Measurements from ENCODE around the gene RAI1. TPM values are rescaled to one million over a fixed set of nuclear protein-coding genes. Genes with fewer than 3 reads are reported as not detected.
A peak's percentile ranks its signal among the peaks of the same experiment; 100 is the strongest.

RAI1 gene
- polyA plus RNA-seq, 3 donors from 2014 or later: 1.5 to 6.2 (median 2.0) TPM

DNA sequence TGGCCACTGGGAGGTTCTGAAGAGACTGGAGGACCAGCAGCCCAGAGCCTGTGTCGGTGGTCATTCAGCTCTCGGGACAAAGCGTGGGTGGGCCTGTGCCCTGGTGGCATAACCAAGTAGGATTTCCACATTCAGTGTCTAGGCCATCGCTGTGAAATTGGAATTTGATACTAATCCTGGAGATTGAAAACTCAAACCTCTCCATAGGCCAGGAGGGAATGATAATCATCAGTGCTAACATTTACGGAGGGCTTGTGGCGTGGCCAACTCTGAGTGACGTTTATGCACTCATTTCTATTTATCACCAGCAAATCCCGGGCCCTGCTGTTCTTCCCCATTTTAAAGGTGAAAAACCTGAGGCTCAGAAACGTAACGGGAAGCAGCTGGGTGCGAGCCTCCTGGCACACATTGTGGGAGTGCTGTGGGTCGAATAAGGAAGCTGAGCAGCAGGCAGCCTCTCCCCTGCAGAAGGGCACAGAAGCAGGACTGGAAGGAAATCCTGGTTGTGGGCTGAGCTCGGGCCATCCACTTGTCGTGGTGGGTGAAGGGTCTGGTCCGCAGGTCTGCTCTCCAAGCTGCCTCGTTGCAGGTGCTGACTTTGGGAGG lies 33.1 kb downstream of the RAI1 start:
- Mint-ChIP-seq H3K36me3 (peaks cover 2 to 13% (median 6%) of the 10 kb centered on the region in 3 donors), H3K27ac (peak overlapping the region; percentile 14 to 86 (median 74)), H3K27me3 (ENCODE audit: low read depth in 3 of 3) (peaks cover 0 to 8% (median 4%) of the 10 kb centered on the region in 3 donors), H3K4me1 (peaks cover 39 to 40% of the 10 kb centered on the region in 2 donors), H3K4me3 (peak overlapping the region in 3 of 5 donors; percentile 21 to 51 (median 38)), H3K9me3 (no peaks in the 10 kb centered on the region)
- DNase-seq: no peak

DNA sequence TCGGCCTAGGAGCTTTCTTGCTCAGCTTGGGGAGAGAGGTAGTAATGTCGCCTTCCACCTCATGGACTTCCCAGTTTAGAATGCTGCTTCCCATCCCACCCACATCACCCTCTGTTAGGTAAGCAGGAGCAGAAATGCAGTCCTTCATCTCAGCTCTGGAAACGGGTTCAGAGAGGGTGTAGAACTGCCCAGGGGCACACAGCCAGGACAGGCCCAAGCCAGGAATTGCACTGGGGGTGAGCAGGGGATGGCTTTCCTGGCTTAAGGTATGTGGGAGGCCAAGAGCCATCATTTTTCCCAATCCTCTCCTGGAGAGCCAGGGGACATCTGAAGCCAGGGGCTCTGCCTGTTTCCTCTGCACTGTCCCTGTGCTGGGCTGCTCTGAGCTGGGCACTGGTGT lies 33.6 kb downstream of the RAI1 start:
- no peak for DNase-seq
- Mint-ChIP-seq H3K27me3 (ENCODE audit: low read depth in 3 of 3) (peaks cover 0 to 8% (median 4%) of the 10 kb centered on the region in 3 donors), H3K4me3 (no peak overlapping the region), H3K27ac (peak overlapping the region in 3 of 6 donors; percentile 52 to 77 (median 56)), H3K9me3 (no peaks in the 10 kb centered on the region), H3K36me3 (peaks cover 5 to 15% (median 8%) of the 10 kb centered on the region in 3 donors), H3K4me1 (peaks cover 38 to 40% of the 10 kb centered on the region in 2 donors)

DNA sequence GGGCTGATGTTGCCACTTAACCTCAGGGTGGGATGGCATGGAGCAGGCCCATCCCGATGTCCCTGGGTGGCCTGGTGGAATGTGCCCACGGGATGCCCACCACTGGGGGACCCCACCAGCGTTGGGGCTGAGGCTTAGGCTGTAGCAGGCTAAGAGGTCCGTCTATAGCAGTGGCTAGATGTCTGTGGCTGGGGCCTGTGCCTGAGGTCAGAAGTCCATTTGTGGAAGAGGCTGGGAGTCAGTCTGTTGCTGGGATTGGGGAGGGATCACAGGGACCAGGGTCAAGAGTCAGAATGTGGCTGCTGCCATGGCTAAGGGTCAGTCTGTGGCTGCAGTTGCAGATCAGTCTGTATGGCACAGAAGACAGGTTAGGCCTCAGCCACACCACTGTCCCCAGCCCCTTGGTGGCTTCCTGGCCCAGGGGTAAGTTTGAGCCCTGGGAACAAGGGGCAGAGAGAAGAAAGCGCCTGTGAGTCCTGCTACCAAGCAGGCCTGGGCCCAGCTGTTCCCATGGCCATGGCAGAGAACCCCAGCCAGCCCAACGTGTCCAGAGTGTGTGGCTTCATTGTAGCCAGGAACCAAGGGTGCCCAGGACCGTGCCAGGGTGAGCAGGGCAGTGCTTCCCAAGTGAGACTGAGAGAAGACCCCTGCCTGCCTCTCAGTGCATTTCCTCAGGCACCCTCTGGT lies 35.7 kb downstream of the RAI1 start:
- Mint-ChIP-seq H3K27ac (peak overlapping the region in 2 of 6 donors; percentile 16 to 77), H3K36me3 (peaks cover 5 to 19% (median 8%) of the 10 kb centered on the region in 3 donors), H3K4me3 (no peak overlapping the region), H3K4me1 (peaks cover 39 to 46% of the 10 kb centered on the region in 2 donors), H3K27me3 (ENCODE audit: low read depth in 3 of 3) (peaks cover 4 to 14% (median 13%) of the 10 kb centered on the region in 3 donors), H3K9me3 (no peaks in the 10 kb centered on the region)
- DNase-seq: no peak

DNA sequence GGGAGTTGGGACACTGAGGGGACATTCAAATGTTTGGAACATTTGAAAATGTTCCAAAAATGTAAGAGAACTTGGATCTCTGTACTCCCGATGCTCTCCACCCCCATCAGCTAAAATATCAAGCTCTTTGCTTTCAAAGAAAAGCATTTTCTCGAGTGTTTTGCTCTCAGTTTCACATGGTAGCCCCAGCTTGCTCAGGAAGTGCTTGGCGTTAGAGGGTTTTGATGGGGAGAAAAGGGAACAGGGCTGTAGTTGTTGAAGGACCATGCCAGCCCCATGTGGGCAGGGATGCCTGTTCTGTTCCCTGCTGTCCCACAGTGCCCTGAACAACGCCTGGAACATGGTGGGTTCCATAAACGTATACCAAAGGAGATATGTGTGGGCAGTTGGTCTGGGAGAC lies 37.0 kb downstream of the RAI1 start:
- Mint-ChIP-seq H3K27me3 (ENCODE audit: low read depth in 3 of 3) (peaks cover 5 to 19% (median 16%) of the 10 kb centered on the region in 3 donors), H3K36me3 (peaks cover 5 to 19% (median 8%) of the 10 kb centered on the region in 3 donors), H3K4me3 (no peak overlapping the region), H3K4me1 (peaks cover 39 to 48% of the 10 kb centered on the region in 2 donors), H3K9me3 (no peaks in the 10 kb centered on the region), H3K27ac (no peak overlapping the region)
- no peak for DNase-seq

DNA sequence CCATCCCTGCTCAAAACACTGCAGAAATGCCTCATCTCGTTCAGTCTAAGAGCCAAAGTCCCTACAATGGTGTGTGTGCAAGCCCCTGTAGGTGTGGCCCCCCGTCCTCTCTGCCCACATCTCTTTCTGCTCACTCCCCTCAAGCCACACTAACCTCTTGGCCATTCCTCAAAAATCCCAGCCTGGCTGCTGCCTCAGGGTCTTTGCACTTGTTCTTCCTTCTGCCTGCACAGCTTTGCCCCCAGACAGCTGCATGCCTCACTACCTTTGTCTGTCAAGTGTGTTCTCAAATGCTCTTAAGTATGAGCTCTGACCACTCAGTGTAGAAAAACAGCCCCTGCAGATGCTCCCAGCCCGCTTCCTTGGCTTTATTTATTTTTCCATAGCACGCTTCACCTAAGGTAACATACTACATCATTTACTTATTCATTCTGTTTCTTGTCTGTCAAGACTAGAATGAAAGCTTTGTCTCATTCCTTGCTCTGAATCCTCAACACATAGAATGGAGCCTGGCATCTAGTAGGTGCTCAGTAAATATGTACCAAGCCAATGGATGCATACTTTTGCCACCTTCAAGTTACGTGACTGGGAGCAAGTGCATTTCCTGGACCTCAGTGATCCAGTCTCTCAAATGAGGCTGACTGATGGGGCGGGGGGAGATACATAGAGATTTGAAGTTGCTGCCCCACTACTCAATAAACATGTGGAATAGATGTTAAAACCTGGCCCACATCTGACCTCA lies 38.1 kb downstream of the RAI1 start:
- DNase-seq: no peak
- peak overlapping the region in 1 of 6 donors; percentile 41 for H3K27ac Mint-ChIP-seq
- H3K27me3 Mint-ChIP-seq (ENCODE audit: low read depth in 3 of 3): peaks cover 6 to 23% (median 21%) of the 10 kb centered on the region in 3 donors
- H3K36me3 Mint-ChIP-seq: peaks cover 5 to 19% (median 8%) of the 10 kb centered on the region in 3 donors
- no peaks in the 10 kb centered on the region for H3K9me3 Mint-ChIP-seq
- peaks cover 39 to 44% of the 10 kb centered on the region in 2 donors for H3K4me1 Mint-ChIP-seq
- H3K4me3 Mint-ChIP-seq: no peak overlapping the region

DNA sequence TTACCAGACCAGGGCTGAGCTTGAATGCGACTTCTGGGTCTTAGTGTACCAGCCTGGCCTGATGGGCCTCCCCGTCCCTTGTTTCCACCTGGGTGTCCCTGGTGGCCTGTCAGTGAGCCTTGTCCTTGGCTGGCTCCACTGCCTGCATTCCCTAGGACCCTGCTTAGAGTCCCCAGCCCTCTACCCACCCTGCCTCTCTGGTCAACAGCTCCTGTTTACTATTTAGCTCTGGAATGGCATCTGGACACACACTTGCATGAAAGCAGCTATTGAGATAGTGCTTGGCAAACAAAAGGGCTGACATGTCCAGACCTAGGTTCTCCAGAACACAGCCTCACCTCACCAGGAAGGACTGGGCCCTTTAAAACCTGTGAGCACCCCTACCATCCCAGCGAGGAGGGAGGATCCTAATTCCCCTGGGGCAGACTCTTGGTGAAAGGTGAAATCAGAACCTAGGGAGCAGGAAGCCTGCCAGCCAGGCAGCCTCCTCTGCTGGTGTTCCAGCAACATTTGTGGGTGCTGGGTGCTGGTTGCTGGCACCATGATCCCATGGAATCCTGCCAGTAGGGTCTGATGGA lies 38.8 kb downstream of the RAI1 start:
- Mint-ChIP-seq H3K27me3 (ENCODE audit: low read depth in 3 of 3) (peaks cover 6 to 24% (median 21%) of the 10 kb centered on the region in 3 donors), H3K36me3 (peaks cover 5 to 19% (median 8%) of the 10 kb centered on the region in 3 donors), H3K9me3 (no peaks in the 10 kb centered on the region), H3K27ac (no peak overlapping the region), H3K4me3 (no peak overlapping the region), H3K4me1 (peaks cover 38 to 42% of the 10 kb centered on the region in 2 donors)
- DNase-seq: no peak

DNA sequence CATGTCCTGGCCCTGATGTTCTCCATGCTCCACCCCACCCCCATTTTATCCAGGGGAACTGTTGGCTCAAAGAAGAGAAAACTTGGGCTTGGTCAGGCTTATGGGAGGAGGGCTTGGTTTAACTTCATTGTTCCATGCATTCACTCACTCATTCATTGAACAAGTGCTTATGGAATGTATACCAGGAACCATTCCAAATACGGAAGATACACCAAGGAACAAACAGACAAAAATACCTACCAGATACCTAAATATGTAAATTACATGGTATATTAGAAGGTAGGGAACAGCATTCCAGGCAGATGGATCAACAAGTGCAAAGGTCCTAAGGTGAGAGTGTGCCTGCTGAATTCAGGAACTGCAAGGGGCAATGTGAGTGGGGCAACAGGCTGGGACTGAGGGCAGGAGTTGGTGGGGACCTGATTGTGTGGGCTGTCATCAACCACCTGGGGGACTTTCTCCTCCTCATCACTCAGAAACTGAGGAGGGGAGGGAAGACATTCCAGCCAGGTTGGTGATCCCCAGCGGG lies 39.9 kb downstream of the RAI1 start:
- DNase-seq: no peak
- Mint-ChIP-seq H3K27ac (peak overlapping the region in 1 of 6 donors; percentile 65), H3K4me3 (peak overlapping the region; percentile 30 to 84 (median 76)), H3K9me3 (no peaks in the 10 kb centered on the region), H3K4me1 (peaks cover 31 to 35% of the 10 kb centered on the region in 2 donors), H3K27me3 (ENCODE audit: low read depth in 3 of 3) (peaks cover 6 to 26% (median 21%) of the 10 kb centered on the region in 3 donors), H3K36me3 (peaks cover 5 to 13% (median 8%) of the 10 kb centered on the region in 3 donors)

DNA sequence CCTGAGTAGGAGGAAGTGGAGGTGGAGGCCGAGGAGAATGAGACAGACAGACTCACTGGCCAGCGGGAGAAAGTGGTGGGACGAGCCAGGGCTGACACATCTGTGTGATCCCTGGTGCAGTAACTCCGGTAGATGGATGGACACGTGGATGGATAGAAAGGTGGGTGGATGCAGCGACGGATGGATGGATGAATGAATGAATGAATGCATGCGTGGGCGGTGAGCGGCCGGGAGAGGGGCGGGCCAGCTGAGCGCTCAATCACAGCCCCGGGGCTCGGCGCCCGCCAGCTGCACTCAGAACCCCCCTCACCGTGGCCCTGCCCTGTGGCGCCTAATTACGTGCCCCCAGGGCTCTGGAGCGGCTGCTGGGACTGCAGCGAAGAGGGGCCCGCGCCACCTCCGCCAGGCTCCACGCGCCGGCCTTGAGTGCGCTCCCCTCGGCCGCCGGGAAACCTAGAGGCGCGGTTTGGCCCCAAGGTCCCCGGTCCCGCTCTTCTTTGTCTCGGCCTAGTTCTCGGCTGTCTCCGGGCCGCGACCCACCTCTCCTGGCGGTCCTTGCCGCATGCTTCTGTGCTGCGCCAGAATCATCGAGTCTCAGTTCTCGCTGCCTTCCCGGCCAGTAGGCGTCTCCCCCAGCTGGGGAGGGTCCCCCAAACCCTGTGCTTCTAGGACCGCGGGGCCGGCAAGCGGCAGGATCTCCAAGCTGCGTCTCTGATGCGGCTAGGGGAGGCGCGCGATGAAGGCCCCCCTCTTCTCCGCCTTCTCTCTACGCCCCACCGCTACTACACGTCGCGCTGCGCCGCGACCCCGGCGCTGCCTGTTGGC lies 41.0 kb downstream of the RAI1 start:
- no peak for DNase-seq
- H3K27me3 Mint-ChIP-seq (ENCODE audit: low read depth in 3 of 3): peaks cover 6 to 26% (median 19%) of the 10 kb centered on the region in 3 donors
- H3K9me3 Mint-ChIP-seq: no peaks in the 10 kb centered on the region
- H3K27ac Mint-ChIP-seq: peak overlapping the region in 1 of 6 donors; percentile 83
- peaks cover 28 to 35% of the 10 kb centered on the region in 2 donors for H3K4me1 Mint-ChIP-seq
- peaks cover 5 to 13% (median 8%) of the 10 kb centered on the region in 3 donors for H3K36me3 Mint-ChIP-seq
- peak overlapping the region; percentile 77 to 93 (median 86) for H3K4me3 Mint-ChIP-seq

DNA sequence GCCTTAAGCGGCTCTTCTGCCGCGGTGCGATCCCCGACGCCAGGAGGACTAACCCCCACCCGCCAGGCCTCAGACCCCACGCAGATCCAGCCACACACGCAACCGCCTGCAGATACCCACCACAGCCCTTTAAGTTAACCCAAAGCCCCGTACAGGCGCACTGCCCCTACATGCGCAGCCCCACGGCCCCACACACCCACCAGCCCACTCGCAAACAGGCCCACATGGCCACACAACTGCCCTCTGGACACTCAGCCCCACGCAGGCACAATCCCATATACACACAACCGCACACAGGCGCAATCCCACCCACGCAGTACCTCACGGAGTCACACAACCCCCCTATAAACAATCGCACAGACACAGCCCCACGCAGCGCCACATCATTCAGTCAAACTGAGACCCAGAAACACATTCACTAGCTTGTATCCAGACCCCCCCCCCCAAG lies 41.7 kb downstream of the RAI1 start:
- Mint-ChIP-seq H3K9me3 (no peaks in the 10 kb centered on the region), H3K27me3 (ENCODE audit: low read depth in 3 of 3) (peaks cover 6 to 26% (median 19%) of the 10 kb centered on the region in 3 donors), H3K4me3 (peak overlapping the region; percentile 75 to 93 (median 86)), H3K36me3 (peaks cover 5 to 11% (median 8%) of the 10 kb centered on the region in 3 donors), H3K4me1 (peaks cover 28 to 35% of the 10 kb centered on the region in 2 donors), H3K27ac (peak overlapping the region in 4 of 6 donors; percentile 7 to 87 (median 45))
- no peak for DNase-seq

DNA sequence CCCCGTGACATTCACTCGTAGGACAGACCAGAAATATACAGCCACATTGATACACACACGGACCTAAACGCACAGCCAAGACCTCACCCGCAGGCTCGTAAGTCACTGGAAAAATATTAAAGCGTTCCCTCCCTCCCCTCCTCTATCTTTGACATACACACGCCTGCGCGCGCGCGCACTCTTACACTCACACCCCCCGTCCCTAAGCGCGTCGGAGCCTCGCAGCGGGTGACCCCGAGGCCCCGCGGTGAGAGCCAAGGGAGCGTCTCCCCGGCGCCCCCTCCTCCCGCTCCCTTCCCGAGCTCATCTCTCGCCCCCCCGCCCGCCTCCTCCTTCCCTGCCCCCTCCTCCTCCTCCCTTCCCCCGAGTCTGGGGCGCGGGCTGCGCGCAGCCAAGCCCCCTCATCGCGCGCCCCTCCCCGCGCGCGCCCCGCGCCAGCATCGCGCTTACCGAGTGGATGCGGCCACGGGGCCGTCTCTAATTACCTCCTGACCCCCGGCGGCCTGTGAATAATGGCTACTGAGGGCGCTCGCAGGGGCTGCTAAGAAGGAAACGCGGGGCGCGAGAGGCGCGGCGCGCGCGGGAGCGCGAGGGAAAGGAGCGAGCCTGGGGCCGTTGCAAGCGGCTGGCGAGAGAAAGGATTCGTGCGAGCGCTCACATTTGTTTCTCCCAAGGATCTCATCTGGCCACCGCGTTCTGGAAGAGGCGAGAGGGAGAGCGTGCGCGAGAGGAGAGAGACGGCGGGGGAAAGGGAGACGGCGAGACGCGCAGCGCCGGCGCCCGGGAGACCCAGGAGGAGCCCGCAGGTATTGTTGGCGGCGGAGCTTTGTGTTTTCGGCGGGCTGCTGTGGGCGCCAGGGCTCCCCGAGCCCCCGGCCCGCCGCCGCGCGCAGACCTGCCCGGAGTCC lies 42.4 kb downstream of the RAI1 start:
- peaks cover 29 to 41% of the 10 kb centered on the region in 2 donors for H3K4me1 Mint-ChIP-seq
- peaks cover 6 to 23% (median 19%) of the 10 kb centered on the region in 3 donors for H3K27me3 Mint-ChIP-seq (ENCODE audit: low read depth in 3 of 3)
- H3K9me3 Mint-ChIP-seq: no peaks in the 10 kb centered on the region
- H3K4me3 Mint-ChIP-seq: peak overlapping the region; percentile 85 to 93 (median 91)
- DNase-seq: peak in 1 of 3 donors; percentile 27
- H3K27ac Mint-ChIP-seq: peak overlapping the region in 4 of 6 donors; percentile 25 to 87 (median 64)
- H3K36me3 Mint-ChIP-seq: peaks cover 5 to 11% (median 8%) of the 10 kb centered on the region in 3 donors

DNA sequence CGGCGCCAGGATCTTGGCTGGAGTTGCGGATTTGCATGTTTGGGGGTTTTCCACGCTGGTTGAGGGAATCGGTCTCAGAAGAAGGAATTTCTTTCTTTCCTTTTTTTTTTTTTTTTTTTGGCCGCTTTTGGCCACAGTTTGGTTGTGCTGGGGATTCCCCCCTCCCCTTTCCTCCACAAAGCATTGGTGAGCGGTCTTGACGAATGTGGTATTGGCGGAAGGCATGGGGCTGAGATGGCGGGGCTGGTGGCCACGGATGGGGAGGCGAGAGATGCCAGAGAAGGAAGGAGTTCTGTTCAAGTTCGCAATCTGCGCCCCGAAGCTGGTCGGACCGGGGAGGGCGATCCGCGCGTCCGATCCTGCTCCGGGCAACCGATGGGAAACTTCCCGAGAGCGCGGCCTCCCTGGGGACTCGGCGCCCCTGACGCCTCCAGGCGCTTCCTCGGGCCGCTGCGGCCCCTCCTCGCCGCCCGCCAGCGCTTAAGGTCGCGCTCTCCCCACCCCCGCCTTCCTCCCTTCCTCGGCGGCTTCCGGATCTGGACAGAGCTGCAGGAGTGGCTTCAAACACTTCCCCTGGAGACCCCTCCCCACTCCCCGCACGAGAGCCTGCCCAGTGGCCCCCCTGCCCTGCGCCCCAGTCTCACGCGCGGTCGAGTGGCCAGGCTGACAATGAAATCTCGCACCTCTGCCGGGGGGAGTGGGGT lies 43.2 kb downstream of the RAI1 start:
- peaks cover 1 to 5% (median 2%) of the 10 kb centered on the region in 3 donors for H3K36me3 Mint-ChIP-seq
- DNase-seq: peak; percentile 44 to 50 (median 49)
- no peaks in the 10 kb centered on the region for H3K9me3 Mint-ChIP-seq
- H3K4me3 Mint-ChIP-seq: peak overlapping the region; percentile 85 to 93 (median 89)
- peaks cover 30 to 43% of the 10 kb centered on the region in 2 donors for H3K4me1 Mint-ChIP-seq
- peaks cover 6 to 21% (median 17%) of the 10 kb centered on the region in 3 donors for H3K27me3 Mint-ChIP-seq (ENCODE audit: low read depth in 3 of 3)
- H3K27ac Mint-ChIP-seq: peak overlapping the region in 5 of 6 donors; percentile 25 to 73 (median 57)

All from immature natural killer cell (primary cell).